Fibroblast of skin of back (primary cell): ENCODE measurements around the gene RESP18. TPM values are rescaled to one million over a fixed set of nuclear protein-coding genes. Genes with fewer than 3 reads are reported as not detected.

Experiments used
- DNase-seq: peaks from one replicate; pipeline ENCODE4 v3.0.0-alpha.2; 2013
- polyA plus RNA-seq, 2 experiments: library from polyadenylated mRNA; unstranded; fragments of 120-200 nt; gene quantifications; one replicate each; pipeline ENCODE4 v1.2.1, GENCODE V29; 2013; ENCODE audit not compliant: insufficient read length in 2 of 2

The RESP18 gene
- polyA plus RNA-seq (2013, experiment 1 of 2; ENCODE audit: insufficient read length) = not detected
- polyA plus RNA-seq (2013, experiment 2 of 2; ENCODE audit: insufficient read length) = not detected

GRCh38 chr2:219332542-219332941 lies at the start of gene RESP18:
RESP18 (minus strand) TSS chr2:219332744.
- no peak for DNase-seq

- DNase-seq = no peak
Measured at GRCh38 chr2:219381448-219381847, 48.9 kb upstream of the RESP18 start.

- DNase-seq = no peak
Measured at GRCh38 chr2:219380926-219381325, 48.4 kb upstream of the RESP18 start.

GRCh38 chr2:219378163-219378851 lies 45.8 kb upstream of the RESP18 start:
- DNase-seq = no peak

- DNase-seq = peak; percentile 18
Measured at GRCh38 chr2:219369447-219369861, 36.9 kb upstream of the RESP18 start.

GRCh38 chr2:219368690-219369191 lies 36.2 kb upstream of the RESP18 start:
- peak; percentile 77 for DNase-seq

- DNase-seq = peak; percentile 93
Measured at GRCh38 chr2:219362524-219363164, 30.1 kb upstream of the RESP18 start.

GRCh38 chr2:219362072-219362471 lies 29.5 kb upstream of the RESP18 start:
- no peak for DNase-seq

- DNase-seq = no peak
Measured at GRCh38 chr2:219358170-219359075, 25.9 kb upstream of the RESP18 start.

GRCh38 chr2:219356834-219357233 lies 24.3 kb upstream of the RESP18 start:
- DNase-seq = no peak

- DNase-seq = no peak
Measured at GRCh38 chr2:219354582-219354981, 22.0 kb upstream of the RESP18 start.

GRCh38 chr2:219353129-219353528 lies 20.6 kb upstream of the RESP18 start:
- no peak for DNase-seq

- DNase-seq = peak; percentile 71
Measured at GRCh38 chr2:219352448-219353023, 20.0 kb upstream of the RESP18 start.

GRCh38 chr2:219350710-219351221 lies 18.2 kb upstream of the RESP18 start:
- peak; percentile 91 for DNase-seq

- no peak for DNase-seq
Measured at GRCh38 chr2:219350215-219350614, 17.7 kb upstream of the RESP18 start.

- peak; percentile 35 for DNase-seq
Measured at GRCh38 chr2:219344751-219345430, 12.3 kb upstream of the RESP18 start.

- DNase-seq = no peak
Measured at GRCh38 chr2:219335373-219335786, 2.8 kb upstream of the RESP18 start.

- DNase-seq = no peak
Measured at GRCh38 chr2:219334076-219334475, 1.5 kb upstream of the RESP18 start.

- DNase-seq = peak; percentile 44
Measured at GRCh38 chr2:219331560-219332213, 857 bp downstream of the RESP18 start.

GRCh38 chr2:219327719-219328118 lies 4.8 kb downstream of the RESP18 start:
- DNase-seq = no peak
